Vagina (tissue), 2 donors: ENCODE data around the gene CYSLTR2. TPM values are rescaled to one million over a fixed set of nuclear protein-coding genes. Genes with fewer than 3 reads are reported as not detected.

Experiments used
- DNase-seq, 2 donors: peaks; one replicate each; pipeline ENCODE4 v3.0.0-alpha.2; 2017; ENCODE audit errors: extremely low spot score in 2 of 2
- H3K27ac ChIP-seq: fragments of 200-600 bp; sonication (generic); one replicate; pipeline ENCODE4 v1.5.1; 2019
- H3K27me3 ChIP-seq: fragments of 200-600 bp; sonication (generic); one replicate; pipeline ENCODE4 v1.5.1; 2019
- H3K36me3 ChIP-seq, 2 donors: fragments of 200-600 bp; sonication (generic); one replicate each; pipeline ENCODE4 v1.5.1; 2017 to 2019
- H3K4me1 ChIP-seq: fragments of 200-600 bp; sonication (generic); one replicate; pipeline ENCODE4 v1.5.1; 2019
- H3K4me3 ChIP-seq, 2 donors: fragments of 200-600 bp; sonication (generic); 1 replicate in 1 of 2; 2 replicates in 1 of 2; pipeline ENCODE4 v1.5.1; 2016 to 2019
- H3K9me3 ChIP-seq: fragments of 200-600 bp; sonication (generic); one replicate; pipeline ENCODE4 v1.5.1; 2019
- CTCF ChIP-seq, 3 experiments: fragments of 450-650 bp in 2 of 3; fragments of 200-600 bp in 1 of 3; sonication (generic) in 1 of 3; IDR thresholded peaks; one replicate each; pipeline ENCODE4 v1.5.1; 2017 to 2019; ENCODE audit warnings: antibody characterized with exemption in 3 of 3, mild to moderate bottlenecking in 2 of 3, moderate library complexity in 2 of 3
- POLR2A ChIP-seq, 2 donors: fragments of 450-650 bp; IDR thresholded peaks; one replicate each; pipeline ENCODE4 v1.6.1; 2017; ENCODE audit warnings: antibody characterized with exemption in 2 of 2, mild to moderate bottlenecking in 2 of 2, moderate library complexity in 2 of 2
- POLR2AphosphoS5 ChIP-seq, 2 donors: sonication (generic); formaldehyde crosslinking; IDR thresholded peaks; one replicate each; pipeline ENCODE4 v1.9.0; 2017; ENCODE audit warnings: antibody characterized with exemption in 2 of 2, mild to moderate bottlenecking in 2 of 2, low read depth in 1 of 2; ENCODE audit not compliant: insufficient read depth in 1 of 2
- intact Hi-C: fragments of 100-400 bp; cut with DNase I; formaldehyde crosslinking; loops from one replicate; pipeline ENCODE4 v1.15.1; 2023
- total RNA-seq: library from RNA; depleted of rRNA; stranded (reverse); fragments of >200 nt; gene quantifications from one replicate; pipeline ENCODE4 v1.2.3, GENCODE V29; 2016

Gene CYSLTR2
- total RNA-seq, 1 donor from 2014 or later = 0.49 TPM

GRCh38 chr13:48707405-48707804 is 53.7 kb downstream of the CYSLTR2 start:
- TF ChIP-seq POLR2A (IDR thresholded peaks at IDR 0.05) (no peak), POLR2AphosphoS5 (IDR thresholded peaks at IDR 0.05; ENCODE audit: insufficient read depth in 1 of 2, low read depth in 1 of 2) (no peak)
- H3K27ac ChIP-seq = no peak overlapping the region
- no peaks in the 10 kb centered on the region for H3K36me3 ChIP-seq
- H3K27me3 ChIP-seq = no peaks in the 10 kb centered on the region
- H3K4me3 ChIP-seq = no peak overlapping the region
- intact Hi-C loops = no loop called here
- DNase-seq = no peak
- H3K9me3 ChIP-seq = no peaks in the 10 kb centered on the region
- no peaks in the 10 kb centered on the region for H3K4me1 ChIP-seq

GRCh38 chr13:48708764-48709163 is 55.0 kb downstream of the CYSLTR2 start:
- no peak for DNase-seq
- H3K4me3 ChIP-seq = no peak overlapping the region
- no peaks in the 10 kb centered on the region for H3K36me3 ChIP-seq
- H3K27ac ChIP-seq = no peak overlapping the region
- intact Hi-C loops = no loop called here
- no peaks in the 10 kb centered on the region for H3K27me3 ChIP-seq
- H3K9me3 ChIP-seq = no peaks in the 10 kb centered on the region
- H3K4me1 ChIP-seq = no peaks in the 10 kb centered on the region
- TF ChIP-seq POLR2AphosphoS5 (IDR thresholded peaks at IDR 0.05; ENCODE audit: insufficient read depth in 1 of 2, low read depth in 1 of 2) = no peak
- no peak for TF ChIP-seq CTCF (IDR thresholded peaks at IDR 0.05)
- no peak for TF ChIP-seq POLR2A (IDR thresholded peaks at IDR 0.05)

- Histone ChIP-seq H3K27me3 (no peaks in the 10 kb centered on the region), H3K9me3 (no peaks in the 10 kb centered on the region), H3K4me1 (no peaks in the 10 kb centered on the region), H3K27ac (no peak overlapping the region), H3K4me3 (no peak overlapping the region), H3K36me3 (no peaks in the 10 kb centered on the region)
- no peak for TF ChIP-seq POLR2AphosphoS5 (IDR thresholded peaks at IDR 0.05; ENCODE audit: insufficient read depth in 1 of 2, low read depth in 1 of 2)
- TF ChIP-seq CTCF (IDR thresholded peaks at IDR 0.05) = no peak
- TF ChIP-seq POLR2A (IDR thresholded peaks at IDR 0.05) = no peak
- intact Hi-C loops = no loop called here
- no peak for DNase-seq
These were observed 55.5 kb downstream of the CYSLTR2 start for GRCh38 chr13:48709213-48709612.

- TF ChIP-seq POLR2A (IDR thresholded peaks at IDR 0.05) = no peak
- TF ChIP-seq CTCF (IDR thresholded peaks at IDR 0.05) = no peak
- no peak for TF ChIP-seq POLR2AphosphoS5 (IDR thresholded peaks at IDR 0.05; ENCODE audit: insufficient read depth in 1 of 2, low read depth in 1 of 2)
These were observed 56.4 kb downstream of the CYSLTR2 start for GRCh38 chr13:48710160-48710559.

GRCh38 chr13:48712141-48712540 is 58.4 kb downstream of the CYSLTR2 start:
- no peaks in the 10 kb centered on the region for H3K36me3 ChIP-seq
- H3K27ac ChIP-seq = no peak overlapping the region

More at GRCh38 chr13:48710160-48710559, 56.4 kb downstream of the CYSLTR2 start:
- Histone ChIP-seq H3K27ac (no peak overlapping the region), H3K9me3 (no peaks in the 10 kb centered on the region), H3K36me3 (no peaks in the 10 kb centered on the region), H3K4me1 (no peaks in the 10 kb centered on the region), H3K4me3 (no peak overlapping the region), H3K27me3 (no peaks in the 10 kb centered on the region)
- DNase-seq = no peak
- intact Hi-C loops = no loop called here

More at GRCh38 chr13:48712141-48712540, 58.4 kb downstream of the CYSLTR2 start:
- intact Hi-C loops = no loop called here
- TF ChIP-seq POLR2AphosphoS5 (IDR thresholded peaks at IDR 0.05; ENCODE audit: insufficient read depth in 1 of 2, low read depth in 1 of 2) = no peak
- no peak for TF ChIP-seq POLR2A (IDR thresholded peaks at IDR 0.05)
- no peak for TF ChIP-seq CTCF (IDR thresholded peaks at IDR 0.05)
- no peaks in the 10 kb centered on the region for H3K9me3 ChIP-seq
- no peaks in the 10 kb centered on the region for H3K27me3 ChIP-seq
- no peak overlapping the region for H3K4me3 ChIP-seq
- no peak for DNase-seq
- no peaks in the 10 kb centered on the region for H3K4me1 ChIP-seq
